GM13977 (cell line): ENCODE results near the gene AKR7A2.

ENCODE experiments used
- DNase-seq: peaks from one replicate; pipeline ENCODE4 v3.0.0; 2012; ENCODE audit warnings: low spot score
- CTCF ChIP-seq: IDR thresholded peaks from 2 replicates; pipeline ENCODE4 v1.5.1; 2012; ENCODE audit warnings: mild to moderate bottlenecking, control low read depth; ENCODE audit not compliant: insufficient read depth; ENCODE audit errors: extremely low read depth, missing control alignments
- in situ Hi-C: fragments of 300-500 bp; cut with MboI; formaldehyde crosslinking; loops from one replicate; pipeline ENCODE4 v1.12.0; 2022; ENCODE audit warnings: low sequenced_read_pairs, low pct_unique_long_range_greater_than_20kb, mixed read lengths, inconsistent platforms; ENCODE audit not compliant: unreplicated experiment

Gene AKR7A2

GRCh38 chr1:19311931-19312781 lies at the start of gene AKR7A2, which contains the start of gene SLC66A1:
Gene AKR7A2 (minus strand): TSS chr1:19312144. CDS start chr1:19312124, 20 bp downstream.
Gene SLC66A1 (plus strand): TSS chr1:19312326. CDS start chr1:19317678, 5,352 bp downstream.
- in situ Hi-C loops, result no loop called here
- peak; percentile 100 for DNase-seq
- no peak for TF ChIP-seq CTCF

GRCh38 chr1:19360843-19361610 lies 49.1 kb upstream of the AKR7A2 start:
- no peak for TF ChIP-seq CTCF
- in situ Hi-C loops, result no loop called here
- DNase-seq, result no peak

GRCh38 chr1:19360432-19360831 lies 48.5 kb upstream of the AKR7A2 start:
- TF ChIP-seq CTCF, result no peak
- DNase-seq, result no peak
- in situ Hi-C loops, result no loop called here

GRCh38 chr1:19360016-19360415 lies 48.1 kb upstream of the AKR7A2 start:
- TF ChIP-seq CTCF, result no peak
- no peak for DNase-seq
- in situ Hi-C loops, result no loop called here

GRCh38 chr1:19359357-19359756 lies 47.4 kb upstream of the AKR7A2 start:
- in situ Hi-C loops, result no loop called here
- no peak for DNase-seq

More at GRCh38 chr1:19359357-19359756, 47.4 kb upstream of the AKR7A2 start:
- TF ChIP-seq CTCF, result no peak
